ENCODE measurements around the gene BACH2.
"Not testable (repeated sequence)": the region's sequence is repeated elsewhere in the genome, so short reads cannot be mapped to it uniquely, and the experiment has no call there.

BACH2 gene

GRCh38 chr6:90169374-90169773, 127.3 kb downstream of the BACH2 start:
- Histone ChIP-seq H3K79me2 (ENCODE audit: insufficient read depth, low read length) (no peaks in the 10 kb centered on the region), H3K27ac (ENCODE audit: low read depth, low read length) (no peak overlapping the region), H3K27me3 (ENCODE audit: low read length) (no peaks in the 10 kb centered on the region), H3K36me3 (ENCODE audit: low read length) (no peaks in the 10 kb centered on the region; the same call in 1 of the 2 replicates), H3F3A (ENCODE audit: insufficient read depth) (no peaks in the 10 kb centered on the region; the same call in 1 of the 2 replicates), H3K9me2 (replicated peaks; ENCODE audit: insufficient read depth, low read length) (no peaks in the 10 kb centered on the region), H3K4me2 (ENCODE audit: low read depth, low read length, poor library complexity, severe bottlenecking) (no peak overlapping the region), H2AFZ (ENCODE audit: low read depth, low read length, severe bottlenecking) (no peak overlapping the region), H4K20me1 (ENCODE audit: low read depth, low read length) (no peaks in the 10 kb centered on the region), H3K4me3 (ENCODE audit: insufficient read depth, low read length, poor library complexity, severe bottlenecking) (no peak overlapping the region), H3K9ac (ENCODE audit: low read length) (no peak overlapping the region), H3K9me3 (ENCODE audit: insufficient read depth, low read length) (no peaks in the 10 kb centered on the region)
- TF ChIP-seq CTCF (IDR thresholded peaks at IDR 0.05; ENCODE audit: insufficient read depth, low read length, poor library complexity, severe bottlenecking), result no peak
- no peak for TF ChIP-seq EZH2phosphoT487 (conservative IDR thresholded peaks at IDR 0.05; ENCODE audit: low read length)

- no peak overlapping the region for H3K27ac ChIP-seq (ENCODE audit: low read depth, low read length)
- no peak overlapping the region for H3K9ac ChIP-seq (ENCODE audit: low read length)
- H3K27me3 ChIP-seq (ENCODE audit: low read length), result no peaks in the 10 kb centered on the region
- no peaks in the 10 kb centered on the region for H3K9me2 ChIP-seq (replicated peaks; ENCODE audit: insufficient read depth, low read length)
- H4K20me1 ChIP-seq (ENCODE audit: low read depth, low read length), result no peaks in the 10 kb centered on the region
- H2AFZ ChIP-seq (ENCODE audit: low read depth, low read length, severe bottlenecking), result no peak overlapping the region
- no peaks in the 10 kb centered on the region; the same call in 1 of the 2 replicates for H3K36me3 ChIP-seq (ENCODE audit: low read length)
- no peaks in the 10 kb centered on the region for H3K9me3 ChIP-seq (ENCODE audit: insufficient read depth, low read length)
- H3K4me3 ChIP-seq (ENCODE audit: insufficient read depth, low read length, poor library complexity, severe bottlenecking), result no peak overlapping the region
- no peaks in the 10 kb centered on the region for H3K79me2 ChIP-seq (ENCODE audit: insufficient read depth, low read length)
- no peaks in the 10 kb centered on the region; the same call in 1 of the 2 replicates for H3F3A ChIP-seq (ENCODE audit: insufficient read depth)
- no peak for TF ChIP-seq EZH2phosphoT487 (conservative IDR thresholded peaks at IDR 0.05; ENCODE audit: low read length)
- no peak for TF ChIP-seq CTCF (IDR thresholded peaks at IDR 0.05; ENCODE audit: insufficient read depth, low read length, poor library complexity, severe bottlenecking)
- no peak overlapping the region for H3K4me2 ChIP-seq (ENCODE audit: low read depth, low read length, poor library complexity, severe bottlenecking)
Measured at GRCh38 chr6:90168693-90169131, 127.9 kb downstream of the BACH2 start.

GRCh38 chr6:90167514-90168379, 128.9 kb downstream of the BACH2 start:
- H3K27me3 ChIP-seq (ENCODE audit: low read length), result no peaks in the 10 kb centered on the region
- 0 out of 2 replicates have a peak, but pooled peaks cover 5% of the 10 kb centered on the region for H4K20me1 ChIP-seq (ENCODE audit: low read depth, low read length)
- H3K9ac ChIP-seq (ENCODE audit: low read length), result no peak overlapping the region
- H3F3A ChIP-seq (ENCODE audit: insufficient read depth), result no peaks in the 10 kb centered on the region
- no peaks in the 10 kb centered on the region for H3K36me3 ChIP-seq (ENCODE audit: low read length)
- H3K4me2 ChIP-seq (ENCODE audit: low read depth, low read length, poor library complexity, severe bottlenecking), result no peak overlapping the region
- no peak overlapping the region for H3K4me3 ChIP-seq (ENCODE audit: insufficient read depth, low read length, poor library complexity, severe bottlenecking)
- no peaks in the 10 kb centered on the region for H3K9me3 ChIP-seq (ENCODE audit: insufficient read depth, low read length)
- TF ChIP-seq EZH2phosphoT487 (conservative IDR thresholded peaks at IDR 0.05; ENCODE audit: low read length) (no peak), CTCF (IDR thresholded peaks at IDR 0.05; ENCODE audit: insufficient read depth, low read length, poor library complexity, severe bottlenecking) (no peak)
- peaks cover 6% of the 10 kb centered on the region; the same call in 1 of the 2 replicates for H3K79me2 ChIP-seq (ENCODE audit: insufficient read depth, low read length)
- no peak overlapping the region for H2AFZ ChIP-seq (ENCODE audit: low read depth, low read length, severe bottlenecking)
- H3K27ac ChIP-seq (ENCODE audit: low read depth, low read length), result no peak overlapping the region
- no peaks in the 10 kb centered on the region for H3K9me2 ChIP-seq (replicated peaks; ENCODE audit: insufficient read depth, low read length)

GRCh38 chr6:90166155-90166924, 130.3 kb downstream of the BACH2 start:
- H3K27ac ChIP-seq (ENCODE audit: low read depth, low read length); H3K4me3 ChIP-seq (ENCODE audit: insufficient read depth, low read length, poor library complexity, severe bottlenecking); H3K36me3 ChIP-seq (ENCODE audit: low read length); H4K20me1 ChIP-seq (ENCODE audit: low read depth, low read length); H3K4me2 ChIP-seq (ENCODE audit: low read depth, low read length, poor library complexity, severe bottlenecking); H3K9me3 ChIP-seq (ENCODE audit: insufficient read depth, low read length); H3K27me3 ChIP-seq (ENCODE audit: low read length); H2AFZ ChIP-seq (ENCODE audit: low read depth, low read length, severe bottlenecking); H3K79me2 ChIP-seq (ENCODE audit: insufficient read depth, low read length); H3F3A ChIP-seq (ENCODE audit: insufficient read depth); H3K9me2 ChIP-seq (replicated peaks; ENCODE audit: insufficient read depth, low read length); H3K9ac ChIP-seq (ENCODE audit: low read length): not testable (repeated sequence)
